Neural crest cell (in vitro differentiated cells): ENCODE results near the gene ING2. TPM values are rescaled to one million over a fixed set of nuclear protein-coding genes. Genes with fewer than 3 reads are reported as not detected.

Experiments used
- DNase-seq: peaks from one replicate; pipeline ENCODE4 v3.0.0; 2021; ENCODE audit warnings: low read depth, mixed read lengths, low spot score
- H3K27ac Mint-ChIP-seq: one replicate; pipeline ENCODE4 v1.8.0; 2021; ENCODE audit warnings: mild to moderate bottlenecking, mixed read lengths; ENCODE audit not compliant: unreplicated experiment
- H3K27me3 Mint-ChIP-seq: 2 replicates; pipeline ENCODE4 v1.8.0; 2021; ENCODE audit warnings: low read depth, mild to moderate bottlenecking, mixed read lengths
- H3K36me3 Mint-ChIP-seq: 2 replicates; pipeline ENCODE4 v1.8.0; 2021; ENCODE audit warnings: low read depth, mild to moderate bottlenecking, mixed read lengths
- H3K4me1 Mint-ChIP-seq: 2 replicates; pipeline ENCODE4 v1.8.0; 2021; ENCODE audit warnings: mixed read lengths
- H3K4me3 Mint-ChIP-seq: one replicate; pipeline ENCODE4 v1.8.0; 2021; ENCODE audit warnings: mild to moderate bottlenecking, mixed read lengths
- H3K9me3 Mint-ChIP-seq: 2 replicates; pipeline ENCODE4 v1.8.0; 2021; ENCODE audit warnings: mixed read lengths
- CTCF ChIP-seq: fragments of 200-600 bp; sonication (generic); conservative IDR thresholded peaks from 2 replicates; pipeline ENCODE4 v1.5.0; 2021; ENCODE audit warnings: antibody characterized with exemption, mild to moderate bottlenecking
- total RNA-seq: library from RNA; stranded (reverse); gene quantifications from 2 replicates; pipeline ENCODE4 v1.2.1, GENCODE V29; 2021

Gene ING2
- total RNA-seq, 1 donor from 2014 or later: 16.9 TPM

- Mint-ChIP-seq H3K36me3 (no peaks in the 10 kb centered on the region), H3K4me1 (peaks cover 27% of the 10 kb centered on the region), H3K9me3 (no peaks in the 10 kb centered on the region), H3K27ac (no peak overlapping the region), H3K4me3 (no peak overlapping the region), H3K27me3 (no peaks in the 10 kb centered on the region)
- no peak for DNase-seq
- TF ChIP-seq CTCF: no peak
These were observed 48.9 kb downstream of the ING2 start for GRCh38 chr4:183553601-183554345.

GRCh38 chr4:183554346-183554686, 49.5 kb downstream of the ING2 start:
- Mint-ChIP-seq H3K27me3 (no peaks in the 10 kb centered on the region), H3K36me3 (no peaks in the 10 kb centered on the region), H3K4me1 (peaks cover 27% of the 10 kb centered on the region), H3K27ac (no peak overlapping the region), H3K9me3 (no peaks in the 10 kb centered on the region), H3K4me3 (no peak overlapping the region)
- DNase-seq: no peak
- no peak for TF ChIP-seq CTCF

GRCh38 chr4:183554878-183555585, 50.2 kb downstream of the ING2 start:
- H3K36me3 Mint-ChIP-seq: no peaks in the 10 kb centered on the region
- no peak overlapping the region for H3K27ac Mint-ChIP-seq
- no peak overlapping the region for H3K4me3 Mint-ChIP-seq

GRCh38 chr4:183556947-183557346, 52.1 kb downstream of the ING2 start:
- Mint-ChIP-seq H3K36me3 (no peaks in the 10 kb centered on the region), H3K4me1 (peaks cover 20% of the 10 kb centered on the region), H3K4me3 (no peak overlapping the region), H3K27ac (no peak overlapping the region), H3K27me3 (no peaks in the 10 kb centered on the region), H3K9me3 (no peaks in the 10 kb centered on the region)
- TF ChIP-seq CTCF: no peak
- DNase-seq: no peak

More at GRCh38 chr4:183554878-183555585, 50.2 kb downstream of the ING2 start:
- TF ChIP-seq CTCF: no peak
- Mint-ChIP-seq H3K27me3 (no peaks in the 10 kb centered on the region), H3K9me3 (no peaks in the 10 kb centered on the region), H3K4me1 (peaks cover 27% of the 10 kb centered on the region)
- no peak for DNase-seq

GRCh38 chr4:183557611-183558010, 52.8 kb downstream of the ING2 start:
- no peaks in the 10 kb centered on the region for H3K36me3 Mint-ChIP-seq
- H3K27me3 Mint-ChIP-seq: no peaks in the 10 kb centered on the region
- H3K9me3 Mint-ChIP-seq: no peaks in the 10 kb centered on the region
- TF ChIP-seq CTCF: no peak
- H3K4me1 Mint-ChIP-seq: peaks cover 13% of the 10 kb centered on the region
- H3K4me3 Mint-ChIP-seq: no peak overlapping the region
- no peak overlapping the region for H3K27ac Mint-ChIP-seq
- no peak for DNase-seq
